GM18511 (cell line): ENCODE measurements around the gene MANF.
A peak's percentile ranks its signal among the peaks of the same experiment; 100 is the strongest.
"Not testable (repeated sequence)": the region's sequence is repeated elsewhere in the genome, so short reads cannot be mapped to it uniquely, and the experiment has no call there.

Experiments
- ATAC-seq: cut with Tn5 transposase; IDR thresholded peaks from one replicate; pipeline ENCODE4 v1.9.1; 2021; ENCODE audit warnings: mild to moderate bottlenecking, moderate library complexity; ENCODE audit not compliant: unreplicated experiment

The MANF gene

DNA sequence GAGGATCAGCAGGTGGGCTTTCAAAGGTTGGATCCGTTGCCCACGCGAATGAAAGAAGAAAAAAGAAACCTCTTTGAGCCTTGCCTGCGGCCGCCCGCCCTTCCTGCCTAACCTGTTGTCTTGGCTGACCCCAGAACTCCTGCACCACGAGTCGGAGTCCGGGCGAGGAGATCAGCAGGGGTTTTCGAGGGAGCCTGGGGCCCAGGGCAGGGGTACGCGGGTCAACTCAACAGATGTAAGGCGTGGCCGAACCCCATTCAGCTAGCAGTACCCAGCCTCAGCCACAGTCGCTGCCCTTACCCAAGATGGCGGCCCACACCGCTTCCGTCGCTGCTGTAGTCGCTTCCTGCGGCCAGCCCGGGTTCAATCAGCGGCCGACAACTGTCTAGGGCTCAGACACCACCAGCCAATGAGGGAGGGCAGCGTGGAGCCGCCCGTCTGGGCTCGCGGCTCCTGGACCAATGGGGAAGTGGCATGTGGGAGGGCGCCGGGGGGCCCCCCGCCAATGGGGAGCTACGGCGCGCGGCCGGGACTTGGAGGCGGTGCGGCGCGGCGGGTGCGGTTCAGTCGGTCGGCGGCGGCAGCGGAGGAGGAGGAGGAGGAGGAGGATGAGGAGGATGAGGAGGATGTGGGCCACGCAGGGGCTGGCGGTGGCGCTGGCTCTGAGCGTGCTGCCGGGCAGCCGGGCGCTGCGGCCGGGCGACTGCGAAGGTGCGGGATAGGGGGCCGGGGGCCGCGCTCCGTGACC, at the start of gene MANF:
TSS of gene MANF (plus strand) at position 566 of the 748 bp plus-strand sequence. CDS start at position 618, 52 bp downstream.
- ATAC-seq = peak; percentile 96

DNA sequence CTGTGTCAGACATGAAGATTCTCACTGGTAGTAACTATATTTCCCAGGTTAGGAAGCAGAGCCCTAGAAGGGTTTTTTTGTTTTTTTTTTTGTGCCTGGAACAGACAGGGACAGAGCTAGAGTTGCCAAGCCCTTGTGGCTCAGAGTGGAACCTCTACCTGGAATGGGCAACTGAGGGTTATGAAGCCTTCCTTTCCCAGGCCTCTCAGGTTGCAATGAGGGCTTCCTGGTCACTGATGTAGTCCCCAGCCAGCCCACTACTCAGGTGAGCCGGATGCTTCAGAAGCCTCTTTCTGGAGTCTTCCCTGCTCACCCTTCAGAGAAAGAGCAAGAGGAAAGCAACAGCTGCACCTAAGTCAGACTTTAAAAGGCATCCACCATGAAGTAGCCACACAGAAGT, 48.8 kb upstream of the MANF start:
- ATAC-seq = no peak

DNA sequence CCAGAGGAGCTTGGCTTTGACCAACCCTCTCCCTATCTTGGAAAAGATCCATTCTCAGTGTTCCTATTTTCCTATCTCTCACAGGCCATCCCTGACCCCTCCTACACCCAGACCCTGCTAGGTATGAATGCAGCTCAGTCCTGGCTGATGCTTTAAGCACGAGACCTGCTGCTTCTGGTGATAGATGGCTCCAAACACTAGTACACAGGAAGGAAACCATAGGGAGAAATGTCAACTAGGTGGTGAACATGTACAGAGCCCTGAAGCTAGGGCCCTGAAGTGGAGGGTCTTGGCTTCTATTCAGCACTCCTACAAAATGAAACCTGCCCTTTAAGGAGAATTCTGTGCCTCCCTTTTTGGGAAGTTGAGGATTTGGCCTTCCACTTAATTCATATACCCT, 47.4 kb upstream of the MANF start:
- ATAC-seq = no peak

DNA sequence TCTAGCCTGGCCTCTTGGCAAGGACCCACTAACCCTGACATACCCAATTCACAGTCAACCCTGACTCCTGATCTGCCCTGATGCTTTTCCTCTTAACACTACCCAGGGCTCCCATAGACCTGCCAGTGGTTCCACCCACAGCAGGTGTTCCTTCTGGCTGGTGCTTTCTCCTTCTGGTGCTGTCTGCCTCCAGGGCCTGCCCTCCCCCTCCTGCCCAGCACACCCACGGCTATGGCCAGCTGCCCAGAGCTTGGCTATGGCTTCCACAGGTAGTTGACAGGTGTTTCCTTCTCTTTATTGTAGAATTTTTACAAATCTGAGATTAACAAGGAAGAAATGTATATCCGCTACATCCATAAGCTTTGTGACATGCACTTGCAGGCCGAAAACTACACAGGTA, 46.5 kb upstream of the MANF start:
- ATAC-seq = no peak

DNA sequence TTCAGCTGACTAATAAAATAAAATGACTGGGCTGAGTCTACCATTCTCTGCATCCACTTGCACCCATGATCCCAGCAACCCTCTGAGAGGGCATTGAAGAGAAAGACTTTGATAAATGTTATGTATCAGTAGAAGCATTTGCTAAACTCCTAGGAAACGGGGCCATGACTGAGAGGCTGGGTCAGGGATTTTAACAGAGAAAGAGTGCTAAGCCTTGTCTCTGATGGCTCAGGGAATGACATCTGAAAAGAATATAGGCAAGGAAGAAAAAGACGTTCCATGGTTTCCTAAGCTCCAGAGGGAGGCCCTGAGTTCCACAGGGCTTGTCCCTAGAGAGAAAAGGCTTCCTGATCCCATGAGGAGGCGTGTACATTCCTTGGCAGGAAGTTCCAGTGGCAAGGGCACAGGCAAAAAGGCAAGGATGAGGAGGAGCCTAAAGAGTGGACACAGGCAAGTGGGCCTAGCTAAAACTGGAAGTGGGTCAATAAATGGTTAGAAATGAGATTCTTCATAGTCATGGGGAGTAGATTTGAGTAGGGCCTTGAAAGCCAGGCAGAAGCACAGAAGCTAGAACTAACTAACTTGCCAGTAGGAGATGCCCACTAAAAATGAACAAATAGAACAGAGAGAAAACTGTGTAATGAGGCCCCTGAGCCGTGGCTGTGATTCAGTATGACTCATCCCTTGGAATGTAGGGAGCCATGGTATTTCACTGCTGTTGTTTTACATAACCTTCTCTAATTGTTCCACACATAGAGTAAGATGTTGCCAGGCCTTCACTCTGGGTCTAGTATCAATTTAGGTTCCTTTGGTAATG, 44.9 kb upstream of the MANF start:
- no peak for ATAC-seq

DNA sequence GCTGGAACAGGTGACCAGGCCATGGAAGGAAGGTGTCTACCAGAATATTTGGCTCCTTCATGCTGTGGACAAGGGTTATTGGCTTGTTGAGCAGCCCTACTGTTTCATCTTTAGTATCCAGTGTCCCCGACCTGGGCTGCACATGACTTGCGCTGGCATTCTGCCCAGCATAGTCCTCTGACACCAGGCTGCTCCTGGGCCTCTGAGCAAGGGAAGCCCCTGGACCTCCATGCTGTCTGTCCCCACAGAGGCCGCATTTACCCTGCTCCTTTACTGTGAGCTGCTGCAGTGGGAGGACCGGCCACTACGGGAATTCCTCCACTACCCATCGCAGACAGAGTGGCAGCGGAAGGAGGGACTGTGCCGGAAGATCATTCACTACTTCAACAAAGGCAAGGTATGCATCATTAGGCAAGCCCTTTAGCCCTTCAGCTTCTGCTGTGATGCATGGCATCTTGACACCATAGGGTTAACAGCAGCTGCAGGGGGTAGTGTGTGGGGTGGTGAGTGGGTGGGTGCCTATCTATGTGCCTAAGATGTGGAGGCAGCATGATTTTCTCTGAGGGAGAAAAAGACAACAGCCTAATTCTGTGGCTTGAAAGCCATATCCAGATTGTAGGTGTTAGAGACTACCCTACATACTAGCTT, 44.0 kb upstream of the MANF start:
- no peak for ATAC-seq

DNA sequence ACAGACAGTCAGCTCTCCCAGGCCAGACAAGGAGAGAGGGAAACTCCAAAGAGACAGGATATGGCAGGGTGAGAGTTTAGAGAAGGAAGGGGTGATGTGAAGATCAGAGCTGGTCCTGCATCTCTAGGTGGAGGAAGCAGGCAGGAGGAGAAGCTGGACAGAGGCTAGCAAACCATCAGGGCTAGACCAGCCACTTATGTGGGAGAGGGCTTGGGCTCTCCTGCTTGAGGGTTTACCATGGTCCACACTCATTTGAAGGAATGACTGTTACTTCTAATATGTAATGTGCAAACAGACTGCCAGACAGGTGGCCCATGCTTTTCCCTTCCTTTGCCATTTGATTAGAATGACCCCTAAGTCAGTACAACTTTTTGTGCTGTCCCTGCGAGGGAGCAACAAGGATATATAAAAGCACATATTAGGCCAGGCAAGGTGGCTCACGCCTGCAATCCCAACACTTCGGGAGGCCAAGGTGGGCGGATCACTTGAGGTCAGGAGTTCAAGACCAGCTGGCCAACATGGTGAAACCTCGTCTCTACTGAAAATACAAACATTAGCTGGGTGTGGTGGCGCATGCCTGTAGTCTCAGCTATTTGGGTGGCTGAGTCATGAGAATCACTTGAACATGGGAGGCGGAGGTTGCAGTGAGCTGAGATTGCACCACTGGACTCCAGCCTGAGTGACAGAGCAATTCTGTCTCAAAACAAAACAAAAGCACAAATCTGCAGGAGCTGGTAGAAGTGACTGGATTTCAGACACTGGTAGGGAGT, 41.0 kb upstream of the MANF start:
- no peak for ATAC-seq

DNA sequence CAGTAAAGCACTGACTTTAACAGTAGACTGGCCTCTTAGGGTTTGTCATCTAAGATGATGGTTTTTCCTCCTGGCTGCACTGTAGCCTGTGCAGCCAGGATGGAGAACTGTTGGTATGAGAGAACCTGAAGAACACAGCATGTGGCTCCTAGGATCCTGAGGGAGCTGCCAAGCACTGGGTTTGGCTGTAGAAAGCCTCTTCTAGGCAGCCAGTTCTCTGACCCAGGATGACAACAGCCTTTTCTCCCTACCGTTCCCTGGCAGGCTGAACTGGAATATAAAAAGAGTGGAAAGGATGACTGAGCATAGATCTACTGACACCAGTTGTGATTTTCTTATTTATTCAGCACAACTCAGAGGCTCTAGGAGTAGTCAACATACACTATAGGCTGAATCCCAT, 34.3 kb upstream of the MANF start:
- ATAC-seq = no peak

DNA sequence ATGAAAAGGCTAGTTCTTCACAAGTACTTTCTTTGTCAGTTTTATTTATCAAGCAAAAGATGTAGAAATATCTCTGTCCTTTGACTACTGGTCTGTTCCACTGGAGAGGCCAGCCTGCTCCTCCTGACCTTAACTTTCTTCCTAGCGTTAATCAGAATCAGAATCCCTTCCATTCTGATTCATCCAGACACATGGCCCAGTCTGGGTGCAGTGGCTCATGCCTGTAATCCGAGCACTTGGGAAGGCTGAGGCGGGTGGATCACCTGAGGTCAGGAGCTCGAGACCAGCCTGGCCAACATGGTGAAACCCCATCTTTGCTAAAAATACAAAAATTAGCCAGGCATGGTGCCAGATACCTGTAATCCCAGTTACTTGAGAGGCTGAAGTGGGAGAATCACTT, 32.0 kb upstream of the MANF start:
- no peak for ATAC-seq

DNA sequence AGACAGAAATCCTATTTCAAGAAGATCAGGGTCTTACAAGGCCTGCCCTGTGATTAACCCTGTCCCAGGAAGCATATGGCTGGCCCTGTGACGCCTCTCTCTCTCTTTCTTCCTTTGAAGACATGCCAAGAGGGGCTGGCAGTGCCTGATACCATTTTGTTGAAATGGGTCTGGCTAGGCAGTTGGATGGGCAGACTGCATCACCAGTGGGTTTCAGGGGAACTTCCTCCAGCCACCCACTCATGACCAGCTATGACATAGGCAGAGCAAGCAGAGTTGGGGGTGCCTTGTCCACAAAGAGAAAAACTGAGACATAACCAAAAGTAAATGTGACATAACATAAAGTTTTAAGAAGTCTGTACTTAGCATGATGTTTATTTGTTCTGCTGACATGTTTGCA, 31.4 kb upstream of the MANF start:
- ATAC-seq = no peak

DNA sequence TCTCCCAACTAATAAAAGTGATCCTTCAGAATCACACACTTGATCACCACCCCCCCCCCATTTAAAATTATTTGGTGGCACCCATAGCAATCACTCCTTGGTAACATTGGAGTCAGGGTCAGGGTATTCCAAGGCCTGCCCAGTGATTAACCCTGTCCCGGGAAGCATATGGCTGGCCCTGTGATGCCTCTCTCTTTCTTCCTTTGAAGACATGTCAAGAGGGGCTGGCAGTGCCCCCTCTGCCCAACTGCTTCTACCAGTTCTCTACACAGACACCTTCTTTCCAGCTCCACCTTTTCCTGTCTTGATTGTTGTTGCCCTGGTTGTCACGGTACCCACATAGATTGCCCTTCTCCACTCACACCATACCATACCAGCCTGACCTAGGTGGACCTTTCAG, 30.9 kb upstream of the MANF start:
- ATAC-seq = no peak

DNA sequence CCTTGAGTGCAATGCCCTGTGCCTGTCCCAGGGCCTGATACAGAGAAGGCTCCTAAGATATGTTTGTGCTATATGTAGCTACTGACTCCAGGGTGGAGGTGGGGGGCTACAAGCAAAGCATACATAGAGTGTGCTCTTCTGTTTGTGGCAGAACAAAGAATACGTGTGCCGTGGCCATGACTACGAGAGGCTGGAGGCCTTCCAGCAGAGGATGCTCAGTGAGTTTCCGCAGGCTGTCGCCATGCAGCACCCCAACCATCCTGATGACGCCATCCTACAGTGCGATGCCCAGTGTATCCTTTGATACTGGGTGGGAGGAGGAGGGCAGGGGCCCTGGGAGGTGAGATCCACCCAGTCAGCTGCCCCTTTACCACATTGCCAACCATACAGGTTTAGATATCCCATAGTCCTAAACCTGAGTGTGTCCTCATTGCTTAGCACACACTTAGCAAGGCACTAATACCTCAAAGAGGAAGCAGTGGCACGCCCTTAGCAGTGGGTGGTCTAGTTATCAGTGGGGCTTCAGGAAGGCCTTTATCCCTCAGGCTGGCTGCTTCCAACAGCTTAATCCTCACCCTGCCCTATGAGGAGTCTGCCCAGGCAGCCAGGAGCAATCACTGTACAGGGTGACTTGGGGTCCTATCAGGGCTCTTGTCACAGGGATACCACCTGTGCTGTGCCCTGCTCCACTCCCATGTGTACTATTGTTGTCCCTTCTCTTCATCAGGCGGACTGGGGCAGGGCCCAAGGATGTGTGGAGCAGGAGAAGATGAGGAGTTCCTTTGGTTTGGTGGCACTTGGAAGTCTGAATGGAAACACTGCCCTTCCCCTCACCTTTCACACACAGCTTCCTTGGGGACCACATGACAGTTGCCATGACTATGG, 30.1 kb upstream of the MANF start:
- ATAC-seq = no peak

DNA sequence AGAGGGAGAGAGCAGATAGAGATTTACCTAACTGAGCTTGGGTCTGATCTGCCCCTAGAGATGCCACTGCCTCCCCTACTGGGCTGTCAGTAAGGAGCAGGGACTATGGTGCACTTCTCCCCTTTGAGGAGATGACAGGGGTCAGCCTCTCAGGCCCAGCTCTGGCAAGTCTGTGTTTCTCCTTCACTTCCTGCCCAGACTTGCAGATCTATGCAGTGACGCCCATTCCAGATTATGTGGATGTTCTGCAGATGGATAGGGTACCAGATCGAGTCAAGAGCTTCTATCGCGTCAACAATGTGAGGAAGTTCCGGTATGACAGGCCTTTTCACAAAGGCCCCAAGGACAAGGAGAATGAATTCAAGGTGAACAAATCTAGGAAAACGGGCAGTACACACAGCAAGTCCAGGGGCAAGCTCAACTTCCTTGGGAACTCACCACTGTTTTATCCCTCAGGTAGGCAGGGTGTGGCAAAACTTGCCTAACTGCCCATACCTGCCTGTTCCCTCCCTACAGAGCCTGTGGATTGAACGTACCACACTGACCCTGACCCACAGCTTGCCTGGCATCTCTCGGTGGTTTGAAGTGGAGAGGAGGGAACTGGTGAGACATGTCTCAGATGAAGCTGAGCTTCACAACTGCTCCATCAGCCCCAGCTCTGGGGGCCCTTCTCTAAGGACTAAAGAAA, 29.1 kb upstream of the MANF start:
- no peak for ATAC-seq

DNA sequence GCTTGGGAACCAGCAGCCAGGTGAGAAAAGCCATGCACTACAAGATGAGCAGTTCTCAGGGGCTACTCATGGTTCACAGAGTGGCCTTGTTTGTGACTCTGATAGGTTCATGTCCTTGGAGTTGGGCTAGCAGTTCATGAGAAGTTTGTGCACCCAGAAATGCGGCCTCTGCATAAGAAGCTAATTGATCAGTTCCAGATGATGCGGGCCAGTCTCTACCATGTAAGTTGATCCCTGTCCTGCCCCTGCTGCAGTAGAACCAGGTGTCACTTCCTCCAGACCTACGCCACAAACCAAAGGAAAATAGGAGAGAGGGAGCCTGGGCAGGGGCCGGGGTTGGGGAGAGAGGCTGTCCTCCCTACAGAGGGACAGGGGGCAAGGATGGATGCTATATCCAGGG, 27.2 kb upstream of the MANF start:
- ATAC-seq = no peak

DNA sequence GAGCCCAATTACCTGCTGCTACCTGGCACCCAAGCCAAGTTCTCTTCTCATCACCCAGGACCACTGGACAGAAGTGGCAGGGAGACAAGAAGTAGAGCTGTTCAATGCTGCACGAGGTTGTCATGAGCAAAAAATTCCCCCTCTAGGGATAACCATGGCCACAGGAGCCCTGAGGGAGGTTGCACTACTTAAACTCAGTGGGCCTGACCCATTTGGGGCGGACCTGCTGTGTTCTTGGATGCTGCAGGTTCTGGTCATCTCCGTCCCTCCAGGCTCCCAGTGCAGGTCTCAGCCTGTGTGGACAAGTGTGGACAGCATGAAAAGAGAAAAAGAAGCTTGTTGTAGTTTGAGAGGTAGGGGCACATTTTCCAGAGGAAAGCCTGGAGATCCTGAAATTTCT, 26.1 kb upstream of the MANF start:
- ATAC-seq = no peak

DNA sequence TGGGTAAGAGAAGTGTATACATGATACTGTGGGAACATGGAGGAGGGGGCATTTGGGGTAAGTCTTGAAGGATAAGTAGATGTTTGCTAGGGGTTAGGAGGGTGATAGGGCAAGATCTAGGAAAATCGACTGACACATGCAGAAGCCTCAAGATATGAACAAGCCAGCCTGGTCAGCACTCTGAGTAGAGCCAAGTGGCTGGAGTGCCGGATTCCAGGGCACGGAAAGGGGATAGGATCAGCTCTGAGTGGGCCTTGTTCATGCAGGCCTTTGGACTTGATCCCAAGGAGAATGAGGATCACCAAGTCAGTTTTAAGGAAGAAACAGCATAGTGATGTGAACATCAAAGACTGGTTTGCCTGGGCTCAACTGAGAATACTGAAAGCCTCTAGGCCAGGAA, 24.3 kb upstream of the MANF start:
- no peak for ATAC-seq

DNA sequence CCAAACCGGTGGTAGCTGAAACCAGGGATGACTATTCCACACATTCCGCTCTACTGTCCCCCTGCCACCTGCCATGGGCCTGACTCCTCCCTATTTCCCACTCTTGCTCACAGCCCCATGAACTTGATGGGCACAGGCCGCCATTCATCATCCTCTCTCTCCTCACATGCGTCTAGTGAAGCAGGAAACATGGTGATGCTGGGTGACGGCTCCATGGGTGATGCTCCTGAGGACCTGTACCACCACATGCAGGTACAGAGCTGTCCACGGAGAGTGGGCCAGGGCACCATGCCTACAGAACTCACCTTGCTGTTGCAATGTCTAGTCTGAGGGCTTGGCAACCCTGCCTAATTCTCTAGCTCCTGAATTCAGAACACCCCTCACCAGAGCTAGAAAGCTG, 23.3 kb upstream of the MANF start:
- ATAC-seq = no peak

DNA sequence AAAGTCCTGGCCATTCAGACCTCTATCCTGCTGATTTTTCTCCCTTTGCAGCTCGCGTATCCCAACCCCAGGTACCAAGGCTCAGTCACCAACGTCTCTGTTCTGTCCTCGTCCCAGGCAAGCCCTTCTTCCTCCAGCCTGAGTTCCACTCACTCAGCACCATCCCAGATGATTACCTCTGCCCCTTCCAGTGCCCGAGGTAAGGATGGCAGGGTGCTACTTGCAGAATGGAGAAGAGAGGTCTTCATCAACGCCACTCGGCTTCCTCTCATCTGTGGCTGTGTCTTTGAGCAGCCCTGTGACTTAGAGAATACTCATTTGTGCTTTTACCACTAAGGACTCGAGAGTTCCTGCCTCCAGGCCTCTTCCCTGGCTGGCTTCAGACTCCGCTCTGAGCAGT, 22.6 kb upstream of the MANF start:
- no peak for ATAC-seq

DNA sequence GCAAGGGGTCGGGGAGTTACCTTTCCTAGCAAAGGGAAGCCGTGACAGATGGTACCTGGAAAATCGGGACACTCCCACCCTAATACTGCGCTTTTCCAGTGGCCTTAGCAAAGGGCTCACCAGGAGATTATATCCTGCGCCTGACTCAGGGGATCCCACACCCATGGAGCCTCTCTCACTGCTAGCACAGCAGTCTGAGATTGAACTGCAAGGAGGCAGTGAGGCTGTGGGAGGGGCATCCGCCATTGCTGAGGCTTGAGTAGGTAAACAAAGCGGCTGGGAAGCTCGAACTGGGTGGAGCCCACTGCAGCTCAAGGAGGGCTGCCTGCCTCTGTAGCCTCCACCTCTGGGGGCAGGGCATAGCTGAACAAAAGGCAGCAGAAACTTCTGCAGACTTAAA, 16.8 kb upstream of the MANF start:
- not testable (repeated sequence) for ATAC-seq
